Measurements from ENCODE around the gene PLCB4. TPM values are rescaled to one million over a fixed set of nuclear protein-coding genes. Genes with fewer than 3 reads are reported as not detected.

The PLCB4 gene
- total and polyA plus RNA-seq, 2 experiments from 2014 or later: 6.5 to 16.1 TPM

DNA sequence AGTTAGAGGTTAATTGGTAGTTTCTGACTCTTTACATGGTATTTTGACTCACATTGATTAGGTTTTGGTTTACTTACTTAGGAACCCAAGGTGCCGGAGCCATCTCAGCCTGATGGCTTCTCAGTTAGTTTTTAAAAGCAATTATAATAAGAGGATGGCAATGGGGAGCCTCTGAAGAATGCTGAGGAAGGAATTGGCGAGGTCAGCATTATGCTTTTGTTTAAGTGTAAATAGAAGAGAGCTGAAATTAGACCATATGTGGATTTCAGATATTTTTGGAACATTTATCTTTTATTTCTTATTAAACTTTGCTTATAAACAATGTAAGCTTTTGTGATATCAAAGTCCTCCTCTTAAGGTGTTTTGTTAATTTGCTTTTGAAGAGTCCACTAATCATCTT, 77.8 kb downstream of the PLCB4 start (continued):
- TF ChIP-seq, protein P1, sequence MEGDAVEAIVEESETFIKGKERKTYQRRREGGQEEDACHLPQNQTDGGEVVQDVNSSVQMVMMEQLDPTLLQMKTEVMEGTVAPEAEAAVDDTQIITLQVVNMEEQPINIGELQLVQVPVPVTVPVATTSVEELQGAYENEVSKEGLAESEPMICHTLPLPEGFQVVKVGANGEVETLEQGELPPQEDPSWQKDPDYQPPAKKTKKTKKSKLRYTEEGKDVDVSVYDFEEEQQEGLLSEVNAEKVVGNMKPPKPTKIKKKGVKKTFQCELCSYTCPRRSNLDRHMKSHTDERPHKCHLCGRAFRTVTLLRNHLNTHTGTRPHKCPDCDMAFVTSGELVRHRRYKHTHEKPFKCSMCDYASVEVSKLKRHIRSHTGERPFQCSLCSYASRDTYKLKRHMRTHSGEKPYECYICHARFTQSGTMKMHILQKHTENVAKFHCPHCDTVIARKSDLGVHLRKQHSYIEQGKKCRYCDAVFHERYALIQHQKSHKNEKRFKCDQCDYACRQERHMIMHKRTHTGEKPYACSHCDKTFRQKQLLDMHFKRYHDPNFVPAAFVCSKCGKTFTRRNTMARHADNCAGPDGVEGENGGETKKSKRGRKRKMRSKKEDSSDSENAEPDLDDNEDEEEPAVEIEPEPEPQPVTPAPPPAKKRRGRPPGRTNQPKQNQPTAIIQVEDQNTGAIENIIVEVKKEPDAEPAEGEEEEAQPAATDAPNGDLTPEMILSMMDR (conservative IDR thresholded peaks at IDR 0.05; ENCODE audit: low read depth in 2 of 2): no peak
- TF ChIP-seq, protein P2, sequence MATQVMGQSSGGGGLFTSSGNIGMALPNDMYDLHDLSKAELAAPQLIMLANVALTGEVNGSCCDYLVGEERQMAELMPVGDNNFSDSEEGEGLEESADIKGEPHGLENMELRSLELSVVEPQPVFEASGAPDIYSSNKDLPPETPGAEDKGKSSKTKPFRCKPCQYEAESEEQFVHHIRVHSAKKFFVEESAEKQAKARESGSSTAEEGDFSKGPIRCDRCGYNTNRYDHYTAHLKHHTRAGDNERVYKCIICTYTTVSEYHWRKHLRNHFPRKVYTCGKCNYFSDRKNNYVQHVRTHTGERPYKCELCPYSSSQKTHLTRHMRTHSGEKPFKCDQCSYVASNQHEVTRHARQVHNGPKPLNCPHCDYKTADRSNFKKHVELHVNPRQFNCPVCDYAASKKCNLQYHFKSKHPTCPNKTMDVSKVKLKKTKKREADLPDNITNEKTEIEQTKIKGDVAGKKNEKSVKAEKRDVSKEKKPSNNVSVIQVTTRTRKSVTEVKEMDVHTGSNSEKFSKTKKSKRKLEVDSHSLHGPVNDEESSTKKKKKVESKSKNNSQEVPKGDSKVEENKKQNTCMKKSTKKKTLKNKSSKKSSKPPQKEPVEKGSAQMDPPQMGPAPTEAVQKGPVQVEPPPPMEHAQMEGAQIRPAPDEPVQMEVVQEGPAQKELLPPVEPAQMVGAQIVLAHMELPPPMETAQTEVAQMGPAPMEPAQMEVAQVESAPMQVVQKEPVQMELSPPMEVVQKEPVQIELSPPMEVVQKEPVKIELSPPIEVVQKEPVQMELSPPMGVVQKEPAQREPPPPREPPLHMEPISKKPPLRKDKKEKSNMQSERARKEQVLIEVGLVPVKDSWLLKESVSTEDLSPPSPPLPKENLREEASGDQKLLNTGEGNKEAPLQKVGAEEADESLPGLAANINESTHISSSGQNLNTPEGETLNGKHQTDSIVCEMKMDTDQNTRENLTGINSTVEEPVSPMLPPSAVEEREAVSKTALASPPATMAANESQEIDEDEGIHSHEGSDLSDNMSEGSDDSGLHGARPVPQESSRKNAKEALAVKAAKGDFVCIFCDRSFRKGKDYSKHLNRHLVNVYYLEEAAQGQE (IDR thresholded peaks at IDR 0.05; ENCODE audit: unreplicated experiment): no peak
- TF ChIP-seq POLR2AphosphoS5 (IDR thresholded peaks at IDR 0.05; ENCODE audit: low read depth) (no peak), JUNB (IDR thresholded peaks at IDR 0.05; ENCODE audit: unreplicated experiment) (no peak)

DNA sequence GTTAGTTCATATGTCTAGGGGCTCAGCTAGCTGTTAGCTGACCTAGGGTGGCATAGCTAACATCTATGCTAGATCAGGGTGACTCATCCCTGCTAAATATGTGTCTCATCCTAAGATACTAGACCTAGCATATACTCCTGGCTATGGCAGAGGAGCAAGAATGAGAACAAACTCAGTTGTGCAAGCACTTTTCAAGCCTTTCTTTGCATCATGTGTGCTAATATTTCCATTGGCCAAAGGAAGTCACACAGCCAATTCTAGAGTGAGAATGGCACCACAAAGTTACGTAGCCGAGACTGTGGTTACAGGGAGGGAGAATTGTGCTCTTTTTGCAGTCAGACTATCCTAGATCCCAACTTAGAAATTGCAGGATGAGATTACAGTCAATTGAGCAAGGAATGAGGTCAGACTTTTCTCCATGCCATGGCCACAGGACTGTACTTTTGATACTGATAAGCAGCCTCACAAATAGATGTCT, 78.7 kb downstream of the PLCB4 start:
- no peak for DNase-seq (ENCODE audit: low spot score)
- Histone ChIP-seq H4K20me1 (replicated peaks; ENCODE audit: insufficient read depth) (no peaks in the 10 kb centered on the region), H3K79me2 (replicated peaks; ENCODE audit: insufficient read depth) (no peaks in the 10 kb centered on the region; the same call in 1 of the 2 replicates), H3K36me3 (ENCODE audit: insufficient read depth) (no peaks in the 10 kb centered on the region), H2AFZ (no peak overlapping the region), H3K9me2 (ENCODE audit: insufficient read depth) (0 out of 2 replicates have a peak, but pooled peaks cover 8% of the 10 kb centered on the region), H3F3A (replicated peaks; ENCODE audit: low read depth) (no peaks in the 10 kb centered on the region), H3K27ac (ENCODE audit: low read depth) (no peak overlapping the region), H3K27me3 (ENCODE audit: insufficient read depth) (no peaks in the 10 kb centered on the region), H3K4me3 (no peak overlapping the region), H3K4me2 (no peak overlapping the region), H3K4me1 (ENCODE audit: insufficient read depth) (no peaks in the 10 kb centered on the region; the same call in 1 of the 2 replicates)
- Mint-ChIP-seq H3K36me3 (ENCODE audit: low read depth) (peaks cover 26% of the 10 kb centered on the region), H3K4me3 (no peak overlapping the region), H3K27me3 (ENCODE audit: insufficient read depth, low read depth, poor library complexity) (no peaks in the 10 kb centered on the region), H3K4me1 (no peaks in the 10 kb centered on the region), H3K27ac (no peak overlapping the region), H3K9me3 (peaks cover 21% of the 10 kb centered on the region)
- no peak for ATAC-seq
- TF ChIP-seq, protein P3, sequence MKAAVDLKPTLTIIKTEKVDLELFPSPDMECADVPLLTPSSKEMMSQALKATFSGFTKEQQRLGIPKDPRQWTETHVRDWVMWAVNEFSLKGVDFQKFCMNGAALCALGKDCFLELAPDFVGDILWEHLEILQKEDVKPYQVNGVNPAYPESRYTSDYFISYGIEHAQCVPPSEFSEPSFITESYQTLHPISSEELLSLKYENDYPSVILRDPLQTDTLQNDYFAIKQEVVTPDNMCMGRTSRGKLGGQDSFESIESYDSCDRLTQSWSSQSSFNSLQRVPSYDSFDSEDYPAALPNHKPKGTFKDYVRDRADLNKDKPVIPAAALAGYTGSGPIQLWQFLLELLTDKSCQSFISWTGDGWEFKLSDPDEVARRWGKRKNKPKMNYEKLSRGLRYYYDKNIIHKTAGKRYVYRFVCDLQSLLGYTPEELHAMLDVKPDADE (IDR thresholded peaks at IDR 0.05): no peak
- TF ChIP-seq, protein P2 (IDR thresholded peaks at IDR 0.05; ENCODE audit: unreplicated experiment): no peak
- TF ChIP-seq ZNF114 (CRISPR knock-in tag; IDR thresholded peaks at IDR 0.05): no peak
- TF ChIP-seq CREB1 (CRISPR knock-in tag; IDR thresholded peaks at IDR 0.05; ENCODE audit: low read depth): no peak
- TF ChIP-seq EZH2phosphoT487 (IDR thresholded peaks at IDR 0.05; ENCODE audit: unreplicated experiment): no peak
- TF ChIP-seq STAT1 (IDR thresholded peaks at IDR 0.05; ENCODE audit: unreplicated experiment): no peak
- no peak for TF ChIP-seq POLR2AphosphoS5 (IDR thresholded peaks at IDR 0.05; ENCODE audit: low read depth)
- TF ChIP-seq EZH2 (IDR thresholded peaks at IDR 0.05; ENCODE audit: low read depth, unreplicated experiment): no peak
- TF ChIP-seq, protein P1 (conservative IDR thresholded peaks at IDR 0.05; ENCODE audit: low read depth in 2 of 2): no peak
- TF ChIP-seq ZNF331 (CRISPR knock-in tag; IDR thresholded peaks at IDR 0.05; ENCODE audit: low read depth): no peak
- no peak for TF ChIP-seq JUNB (IDR thresholded peaks at IDR 0.05; ENCODE audit: unreplicated experiment)

All from GM23338 (cell line).